GM23338 (cell line): ENCODE results near the gene GLB1L. TPM values are rescaled to one million over a fixed set of nuclear protein-coding genes. Genes with fewer than 3 reads are reported as not detected.

Experiments used
- ATAC-seq: fragments of 200-7000 bp; cut with Tn5 transposase; 3 replicates; pipeline ENCODE4 v1.9.1; 2020
- DNase-seq: peaks from one replicate; pipeline ENCODE4 v3.0.0-alpha.2; 2015; ENCODE audit warnings: low spot score
- H2AFZ ChIP-seq: fragments of 200-600 bp; sonication (generic); 2 replicates; pipeline ENCODE4 v1.8.0; 2016; ENCODE audit warnings: antibody characterized with exemption, mild to moderate bottlenecking, moderate library complexity
- H3F3A ChIP-seq: fragments of 200-600 bp; sonication (generic); replicated peaks from 2 replicates; pipeline ENCODE4 v1.8.0; 2017; ENCODE audit warnings: antibody characterized with exemption, mixed run types, low read depth
- H3K27ac ChIP-seq: fragments of 200-600 bp; sonication (generic); 2 replicates; pipeline ENCODE4 v1.6.1; 2016; ENCODE audit warnings: low read depth
- H3K27me3 ChIP-seq: fragments of 200-600 bp; sonication (generic); 2 replicates; pipeline ENCODE4 v1.8.0; 2016; ENCODE audit warnings: mild to moderate bottlenecking, mixed run types, moderate library complexity; ENCODE audit not compliant: insufficient read depth
- H3K36me3 ChIP-seq: fragments of 200-600 bp; sonication (generic); 2 replicates; pipeline ENCODE4 v1.8.0; 2016; ENCODE audit warnings: mild to moderate bottlenecking; ENCODE audit not compliant: insufficient read depth
- H3K4me1 ChIP-seq: fragments of 200-600 bp; sonication (generic); 2 replicates; pipeline ENCODE4 v1.8.0; 2016; ENCODE audit warnings: mild to moderate bottlenecking, moderate library complexity; ENCODE audit not compliant: insufficient read depth
- H3K4me2 ChIP-seq: fragments of 200-600 bp; sonication (generic); 2 replicates; pipeline ENCODE4 v1.7.1; 2017; ENCODE audit warnings: mixed run types
- H3K4me3 ChIP-seq: fragments of 200-600 bp; sonication (generic); 2 replicates; pipeline ENCODE4 v1.6.1; 2016; ENCODE audit warnings: mixed run types
- H3K79me2 ChIP-seq: fragments of 200-600 bp; sonication (generic); replicated peaks from 2 replicates; pipeline ENCODE4 v1.8.0; 2017; ENCODE audit warnings: mild to moderate bottlenecking; ENCODE audit not compliant: insufficient read depth
- H3K9me2 ChIP-seq: fragments of 200-600 bp; sonication (generic); 2 replicates; pipeline ENCODE4 v1.8.0; 2017; ENCODE audit not compliant: insufficient read depth
- H4K20me1 ChIP-seq: fragments of 200-600 bp; sonication (generic); replicated peaks from 2 replicates; pipeline ENCODE4 v1.8.0; 2017; ENCODE audit warnings: mild to moderate bottlenecking; ENCODE audit not compliant: insufficient read depth
- H3K27ac Mint-ChIP-seq: 2 replicates; pipeline ENCODE4 v1.8.0; 2020; ENCODE audit warnings: inconsistent platforms, mild to moderate bottlenecking, moderate library complexity, mixed read lengths
- H3K27me3 Mint-ChIP-seq: 3 replicates; pipeline ENCODE4 v1.8.0; 2022; ENCODE audit warnings: low read depth, mild to moderate bottlenecking, moderate library complexity, mixed read lengths, inconsistent platforms; ENCODE audit not compliant: insufficient read depth, poor library complexity
- H3K36me3 Mint-ChIP-seq: 3 replicates; pipeline ENCODE4 v1.8.0; 2021; ENCODE audit warnings: low read depth, mild to moderate bottlenecking, inconsistent platforms, moderate library complexity, mixed read lengths
- H3K4me1 Mint-ChIP-seq: 3 replicates; pipeline ENCODE4 v1.8.0; 2020; ENCODE audit warnings: mild to moderate bottlenecking, inconsistent platforms, mixed read lengths
- H3K4me3 Mint-ChIP-seq: 3 replicates; pipeline ENCODE4 v1.8.0; 2021; ENCODE audit warnings: moderate library complexity, mild to moderate bottlenecking, inconsistent platforms, mixed read lengths
- H3K9me3 Mint-ChIP-seq: 3 replicates; pipeline ENCODE4 v1.8.0; 2020; ENCODE audit warnings: moderate library complexity, mild to moderate bottlenecking, inconsistent platforms, mixed read lengths
- CREB1 ChIP-seq: fragments of 250-450 bp; sonication (Bioruptor Pico); IDR thresholded peaks from 2 replicates; pipeline ENCODE4 v1.5.0; 2020; ENCODE audit warnings: low read depth, mild to moderate bottlenecking, moderate library complexity
- CTCF ChIP-seq, 2 experiments: fragments of 200-600 bp in 1 of 2; sonication (generic) in 1 of 2; conservative IDR thresholded peaks; 2 replicates each; pipeline versions ENCODE4 v1.5.1 to v1.6.1; 2016 to 2017; ENCODE audit warnings: antibody characterized with exemption in 2 of 2, low read depth in 2 of 2, mild to moderate bottlenecking in 2 of 2, moderate library complexity in 1 of 2
- ETS1 ChIP-seq: IDR thresholded peaks from 2 replicates; pipeline ENCODE4 v1.6.1; 2016; ENCODE audit warnings: antibody characterized with exemption
- EZH2 ChIP-seq: fragments of 200-600 bp; sonication (generic); IDR thresholded peaks from one replicate; pipeline ENCODE4 v1.8.0; 2017; ENCODE audit warnings: antibody characterized with exemption, mild to moderate bottlenecking, low read depth; ENCODE audit not compliant: unreplicated experiment
- NANOG ChIP-seq: IDR thresholded peaks from 2 replicates; pipeline ENCODE4 v1.6.1; 2016; ENCODE audit warnings: antibody characterized with exemption, borderline replicate concordance
- POLR2AphosphoS5 ChIP-seq: IDR thresholded peaks from 2 replicates; pipeline ENCODE4 v1.6.1; 2016; ENCODE audit warnings: antibody characterized with exemption, low read depth
- REST ChIP-seq: IDR thresholded peaks from one replicate; pipeline ENCODE4 v1.6.1; 2018; ENCODE audit warnings: antibody characterized with exemption; ENCODE audit not compliant: unreplicated experiment
- STAT1 ChIP-seq: IDR thresholded peaks from one replicate; pipeline ENCODE4 v1.6.1; 2016; ENCODE audit warnings: antibody characterized with exemption; ENCODE audit not compliant: unreplicated experiment
- ZNF114 ChIP-seq: fragments of 250-450 bp; sonication (Bioruptor Pico); IDR thresholded peaks from 2 replicates; pipeline ENCODE4 v1.5.0; 2020; ENCODE audit warnings: mild to moderate bottlenecking, moderate library complexity
- ZNF462 ChIP-seq: fragments of 250-450 bp; sonication (Bioruptor Pico); IDR thresholded peaks from 2 replicates; pipeline ENCODE4 v1.5.0; 2020; ENCODE audit warnings: mild to moderate bottlenecking, moderate library complexity
- polyA plus RNA-seq: library from polyadenylated mRNA; unstranded; fragments of >200 nt; fragmentation: Nextera tagmentation; extraction: Ambion mirVana; gene quantifications from 2 replicates; pipeline ENCODE4 v1.2.1, GENCODE V29; 2016
- total RNA-seq: library from RNA; depleted of rRNA; stranded (reverse); fragments of >200 nt; shearing (Covaris generic); gene quantifications from 2 replicates; pipeline ENCODE4 v1.2.3, GENCODE V29; 2014

The GLB1L gene
- total and polyA plus RNA-seq, 2 experiments from 2014 or later, result 1.7 to 5.4 TPM

GRCh38 chr2:219225350-219225749, 19.9 kb downstream of the GLB1L start:
- Mint-ChIP-seq H3K27ac (no peak overlapping the region), H3K9me3 (peaks cover 2% of the 10 kb centered on the region; the same call in 1 of the 3 replicates), H3K36me3 (peaks cover 37% of the 10 kb centered on the region), H3K27me3 (peaks cover 11% of the 10 kb centered on the region), H3K4me3 (no peak overlapping the region), H3K4me1 (peaks cover 9% of the 10 kb centered on the region)
- Histone ChIP-seq H2AFZ (no peak overlapping the region), H3K4me2 (no peak overlapping the region), H4K20me1 (no peaks in the 10 kb centered on the region; the same call in 1 of the 2 replicates), H3K79me2 (peaks cover 4% of the 10 kb centered on the region; the same call in 1 of the 2 replicates), H3F3A (peaks cover 4% of the 10 kb centered on the region), H3K27me3 (no peaks in the 10 kb centered on the region), H3K4me3 (no peak overlapping the region), H3K4me1 (peaks cover 5% of the 10 kb centered on the region), H3K9me2 (no peaks in the 10 kb centered on the region), H3K36me3 (0 out of 2 replicates have a peak, but pooled peaks cover 5% of the 10 kb centered on the region), H3K27ac (no peak overlapping the region)
- DNase-seq (no peak), ATAC-seq (no peak)
- TF ChIP-seq EZH2, result no peak
- TF ChIP-seq POLR2AphosphoS5, result no peak
- no peak for TF ChIP-seq ZNF114
- TF ChIP-seq ETS1, result no peak
- no peak for TF ChIP-seq ZNF462
- TF ChIP-seq REST, result no peak
- no peak for TF ChIP-seq CREB1
- no peak for TF ChIP-seq NANOG
- no peak for TF ChIP-seq STAT1
- TF ChIP-seq CTCF (conservative IDR thresholded peaks at IDR 0.05; ENCODE audit: low read depth in 2 of 2), result no peak
